Measurements from ENCODE around the gene FLNC.

FLNC gene

GRCh38 chr7:128878226-128879105 lies 48.3 kb downstream of the FLNC start:
- Histone ChIP-seq H3K27ac (ENCODE audit: low read depth, low read length) (no peak overlapping the region), H3K4me3 (ENCODE audit: low read depth in 1 of 2, low read length in 2 of 2) (no peak overlapping the region), H3K27me3 (ENCODE audit: control insufficient read depth in 1 of 2, insufficient read depth in 2 of 2, low read length in 2 of 2) (no peaks in the 10 kb centered on the region), H3K9ac (ENCODE audit: low read depth in 1 of 2, low read length in 2 of 2) (no peak overlapping the region), H3K4me1 (ENCODE audit: control insufficient read depth in 1 of 2, insufficient read depth in 2 of 2, low read length in 2 of 2) (peaks cover 22 to 27% of the 10 kb centered on the region in 2 donors), H3K9me3 (ENCODE audit: control insufficient read depth in 1 of 2, low read length in 2 of 2) (no peaks in the 10 kb centered on the region), H3K36me3 (ENCODE audit: control insufficient read depth in 1 of 2, insufficient read depth in 2 of 2, low read length in 2 of 2) (no peaks in the 10 kb centered on the region)

DNA sequence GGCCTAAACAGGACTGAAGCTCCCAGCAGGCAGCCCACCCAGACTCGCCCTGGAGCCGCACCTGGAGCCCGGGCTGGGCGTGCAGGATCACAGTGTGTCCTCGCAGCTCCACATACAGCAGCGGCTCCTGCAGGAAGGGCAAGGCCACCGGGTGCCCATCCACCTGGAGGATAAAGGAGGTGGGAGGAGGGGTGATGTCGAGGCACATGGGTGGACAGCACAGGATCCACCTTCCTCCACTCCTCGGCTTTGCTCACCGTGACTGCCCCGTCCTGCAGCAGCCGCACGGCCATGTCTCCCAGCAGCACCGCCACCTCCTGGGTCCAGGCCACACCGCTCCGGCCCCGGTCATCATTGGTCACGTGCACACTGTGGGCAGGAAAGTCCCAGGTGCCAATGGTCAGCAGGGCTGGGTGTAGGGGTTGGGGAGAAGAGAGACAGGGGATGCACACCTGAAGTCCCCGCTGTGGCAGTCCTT lies 49.3 kb downstream of the FLNC start:
- no peak overlapping the region for H3K27ac ChIP-seq (ENCODE audit: low read depth, low read length)
- no peaks in the 10 kb centered on the region for H3K27me3 ChIP-seq (ENCODE audit: control insufficient read depth in 1 of 2, insufficient read depth in 2 of 2, low read length in 2 of 2)
- H3K4me1 ChIP-seq (ENCODE audit: control insufficient read depth in 1 of 2, insufficient read depth in 2 of 2, low read length in 2 of 2): peaks cover 26 to 31% of the 10 kb centered on the region in 2 donors
- no peak overlapping the region for H3K9ac ChIP-seq (ENCODE audit: low read depth in 1 of 2, low read length in 2 of 2)
- H3K36me3 ChIP-seq (ENCODE audit: control insufficient read depth in 1 of 2, insufficient read depth in 2 of 2, low read length in 2 of 2): no peaks in the 10 kb centered on the region
- H3K4me3 ChIP-seq (ENCODE audit: low read depth in 1 of 2, low read length in 2 of 2): no peak overlapping the region
- H3K9me3 ChIP-seq (ENCODE audit: control insufficient read depth in 1 of 2, low read length in 2 of 2): no peaks in the 10 kb centered on the region

GRCh38 chr7:128879939-128880746 lies 49.9 kb downstream of the FLNC start:
- Histone ChIP-seq H3K9ac (ENCODE audit: low read depth in 1 of 2, low read length in 2 of 2) (no peak overlapping the region), H3K4me3 (ENCODE audit: low read depth in 1 of 2, low read length in 2 of 2) (no peak overlapping the region), H3K4me1 (ENCODE audit: control insufficient read depth in 1 of 2, insufficient read depth in 2 of 2, low read length in 2 of 2) (peaks cover 22 to 25% of the 10 kb centered on the region in 2 donors), H3K9me3 (ENCODE audit: control insufficient read depth in 1 of 2, low read length in 2 of 2) (no peaks in the 10 kb centered on the region), H3K27me3 (ENCODE audit: control insufficient read depth in 1 of 2, insufficient read depth in 2 of 2, low read length in 2 of 2) (no peaks in the 10 kb centered on the region), H3K36me3 (ENCODE audit: control insufficient read depth in 1 of 2, insufficient read depth in 2 of 2, low read length in 2 of 2) (no peaks in the 10 kb centered on the region), H3K27ac (ENCODE audit: low read depth, low read length) (no peak overlapping the region)

DNA sequence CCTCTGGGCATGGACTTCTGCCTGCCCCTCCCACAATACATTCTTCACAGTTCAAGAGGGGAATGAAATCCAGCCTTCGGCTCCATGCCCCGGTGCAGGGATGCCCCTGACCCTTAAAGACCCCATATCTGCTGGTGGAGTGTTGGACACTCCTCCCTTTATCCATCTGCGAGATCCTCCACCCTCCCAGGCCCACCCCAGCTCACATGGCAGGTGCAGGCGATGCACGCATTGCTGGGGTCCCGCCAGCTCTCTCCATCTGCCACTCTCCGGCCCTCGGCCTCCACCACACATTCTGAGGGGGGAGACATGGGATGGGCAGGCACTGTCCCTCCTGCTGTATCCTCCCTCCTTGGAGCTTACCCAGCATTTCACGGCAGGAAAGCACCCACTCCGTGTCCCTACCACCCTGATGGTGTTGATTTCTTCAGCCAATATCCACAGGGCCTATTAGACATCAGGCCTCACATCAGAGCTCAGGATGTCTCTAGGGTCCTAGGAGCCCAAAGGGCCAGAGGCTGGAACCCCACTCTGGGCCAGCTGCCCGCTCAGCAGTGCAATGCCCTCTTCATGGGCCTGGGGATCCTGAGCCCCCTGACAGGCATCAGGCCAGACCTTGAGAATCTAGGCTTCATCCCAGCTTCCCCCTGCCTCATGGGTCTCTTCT lies 50.7 kb downstream of the FLNC start:
- H3K4me1 ChIP-seq (ENCODE audit: control insufficient read depth in 1 of 2, insufficient read depth in 2 of 2, low read length in 2 of 2): peaks cover 18 to 21% of the 10 kb centered on the region in 2 donors
- no peak overlapping the region for H3K27ac ChIP-seq (ENCODE audit: low read depth, low read length)
- no peaks in the 10 kb centered on the region for H3K27me3 ChIP-seq (ENCODE audit: control insufficient read depth in 1 of 2, insufficient read depth in 2 of 2, low read length in 2 of 2)
- no peaks in the 10 kb centered on the region for H3K36me3 ChIP-seq (ENCODE audit: control insufficient read depth in 1 of 2, insufficient read depth in 2 of 2, low read length in 2 of 2)
- H3K4me3 ChIP-seq (ENCODE audit: low read depth in 1 of 2, low read length in 2 of 2): no peak overlapping the region
- H3K9me3 ChIP-seq (ENCODE audit: control insufficient read depth in 1 of 2, low read length in 2 of 2): no peaks in the 10 kb centered on the region
- H3K9ac ChIP-seq (ENCODE audit: low read depth in 1 of 2, low read length in 2 of 2): no peak overlapping the region

- H3K4me1 ChIP-seq (ENCODE audit: control insufficient read depth in 1 of 2, insufficient read depth in 2 of 2, low read length in 2 of 2): peaks cover 11 to 14% of the 10 kb centered on the region in 2 donors
- no peak overlapping the region for H3K4me3 ChIP-seq (ENCODE audit: low read depth in 1 of 2, low read length in 2 of 2)
- no peaks in the 10 kb centered on the region for H3K9me3 ChIP-seq (ENCODE audit: control insufficient read depth in 1 of 2, low read length in 2 of 2)
- H3K27ac ChIP-seq (ENCODE audit: low read depth, low read length): no peak overlapping the region
- no peak overlapping the region for H3K9ac ChIP-seq (ENCODE audit: low read depth in 1 of 2, low read length in 2 of 2)
- H3K36me3 ChIP-seq (ENCODE audit: control insufficient read depth in 1 of 2, insufficient read depth in 2 of 2, low read length in 2 of 2): no peaks in the 10 kb centered on the region
- H3K27me3 ChIP-seq (ENCODE audit: control insufficient read depth in 1 of 2, insufficient read depth in 2 of 2, low read length in 2 of 2): no peaks in the 10 kb centered on the region
These were observed 51.4 kb downstream of the FLNC start for GRCh38 chr7:128881458-128882125.

GRCh38 chr7:128882134-128882533 lies 51.9 kb downstream of the FLNC start:
- peaks cover 6 to 9% of the 10 kb centered on the region in 2 donors for H3K4me1 ChIP-seq (ENCODE audit: control insufficient read depth in 1 of 2, insufficient read depth in 2 of 2, low read length in 2 of 2)
- H3K9ac ChIP-seq (ENCODE audit: low read depth in 1 of 2, low read length in 2 of 2): no peak overlapping the region
- no peak overlapping the region for H3K27ac ChIP-seq (ENCODE audit: low read depth, low read length)
- no peak overlapping the region for H3K4me3 ChIP-seq (ENCODE audit: low read depth in 1 of 2, low read length in 2 of 2)
- no peaks in the 10 kb centered on the region for H3K27me3 ChIP-seq (ENCODE audit: control insufficient read depth in 1 of 2, insufficient read depth in 2 of 2, low read length in 2 of 2)
- H3K36me3 ChIP-seq (ENCODE audit: control insufficient read depth in 1 of 2, insufficient read depth in 2 of 2, low read length in 2 of 2): no peaks in the 10 kb centered on the region
- no peaks in the 10 kb centered on the region for H3K9me3 ChIP-seq (ENCODE audit: control insufficient read depth in 1 of 2, low read length in 2 of 2)

DNA sequence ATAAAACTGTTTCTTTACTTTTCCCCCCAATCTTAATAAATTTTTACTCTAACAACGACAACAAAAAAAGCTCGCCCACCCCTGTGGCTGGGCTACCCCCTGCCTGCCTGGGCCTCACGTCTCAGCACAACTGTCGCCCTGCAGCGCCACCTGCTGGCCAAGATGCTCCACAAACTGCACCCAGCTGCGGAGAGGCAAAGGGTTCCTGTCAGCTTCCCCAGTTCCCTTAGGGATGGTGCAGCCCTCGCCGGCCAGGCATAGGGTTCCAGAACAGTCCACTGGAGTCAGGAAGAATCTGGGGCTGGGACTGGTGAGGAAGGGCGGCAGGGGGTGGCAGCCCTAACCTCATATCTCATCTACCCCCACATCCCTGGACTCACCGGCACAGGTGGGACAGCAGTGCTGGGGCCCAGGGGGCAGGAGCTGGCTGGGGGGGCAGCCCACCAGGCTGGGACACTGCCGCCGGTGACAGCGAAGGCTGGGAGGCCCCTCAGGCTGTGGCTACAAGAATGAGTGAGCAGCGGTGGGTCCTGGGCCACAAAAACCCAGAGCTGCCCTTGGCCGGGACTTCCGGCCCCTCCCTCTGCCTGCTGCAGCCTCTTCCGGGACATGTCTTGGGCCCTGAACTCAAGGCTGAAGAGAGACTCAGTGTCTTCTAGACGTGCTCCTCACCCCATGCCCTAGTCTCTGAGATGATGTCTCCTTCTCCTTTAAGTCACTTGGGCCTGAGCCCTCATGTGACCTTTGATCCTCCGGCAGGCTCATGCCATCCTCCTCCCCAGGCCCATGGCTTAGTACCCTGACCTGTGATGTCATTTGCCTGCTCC lies 53.6 kb downstream of the FLNC start:
- no peak overlapping the region for H3K9ac ChIP-seq (ENCODE audit: low read depth in 1 of 2, low read length in 2 of 2)
- no peaks in the 10 kb centered on the region for H3K9me3 ChIP-seq (ENCODE audit: control insufficient read depth in 1 of 2, low read length in 2 of 2)
- H3K36me3 ChIP-seq (ENCODE audit: control insufficient read depth in 1 of 2, insufficient read depth in 2 of 2, low read length in 2 of 2): no peaks in the 10 kb centered on the region
- H3K27ac ChIP-seq (ENCODE audit: low read depth, low read length): no peak overlapping the region
- peak overlapping the region in 1 of 2 donors; percentile 61 for H3K4me3 ChIP-seq (ENCODE audit: low read depth in 1 of 2, low read length in 2 of 2)
- H3K27me3 ChIP-seq (ENCODE audit: control insufficient read depth in 1 of 2, insufficient read depth in 2 of 2, low read length in 2 of 2): no peaks in the 10 kb centered on the region
- H3K4me1 ChIP-seq (ENCODE audit: control insufficient read depth in 1 of 2, insufficient read depth in 2 of 2, low read length in 2 of 2): peaks cover 5 to 9% of the 10 kb centered on the region in 2 donors

GRCh38 chr7:128884561-128885369 lies 54.6 kb downstream of the FLNC start:
- Histone ChIP-seq H3K4me3 (ENCODE audit: low read depth in 1 of 2, low read length in 2 of 2) (no peak overlapping the region), H3K27ac (ENCODE audit: low read depth, low read length) (no peak overlapping the region), H3K9ac (ENCODE audit: low read depth in 1 of 2, low read length in 2 of 2) (no peak overlapping the region), H3K27me3 (ENCODE audit: control insufficient read depth in 1 of 2, insufficient read depth in 2 of 2, low read length in 2 of 2) (no peaks in the 10 kb centered on the region), H3K9me3 (ENCODE audit: control insufficient read depth in 1 of 2, low read length in 2 of 2) (no peaks in the 10 kb centered on the region), H3K4me1 (ENCODE audit: control insufficient read depth in 1 of 2, insufficient read depth in 2 of 2, low read length in 2 of 2) (peaks cover 5 to 9% of the 10 kb centered on the region in 2 donors), H3K36me3 (ENCODE audit: control insufficient read depth in 1 of 2, insufficient read depth in 2 of 2, low read length in 2 of 2) (no peaks in the 10 kb centered on the region)

Data from duodenal mucosa (tissue), 2 donors.